CD4-positive, alpha-beta T cell treated with Interleukin-15 for 1 hour (primary cell): ENCODE data around the gene RASSF4.
"Not testable (repeated sequence)": the region's sequence is repeated elsewhere in the genome, so short reads cannot be mapped to it uniquely, and the experiment has no call there.

Experiments used
- DNase-seq: peaks from one replicate; pipeline ENCODE4 v3.0.0-alpha.2; 2020

Gene RASSF4

GRCh38 chr10:45008524-45009161 lies 49.0 kb downstream of the RASSF4 start:
- DNase-seq, result no peak

GRCh38 chr10:45014557-45014956 lies 55.0 kb downstream of the RASSF4 start:
- DNase-seq, result not testable (repeated sequence)

GRCh38 chr10:45015590-45015989 lies 56.0 kb downstream of the RASSF4 start:
- DNase-seq, result no peak

GRCh38 chr10:45023426-45023825 lies 63.8 kb downstream of the RASSF4 start:
- no peak for DNase-seq

GRCh38 chr10:45034301-45034700 lies 74.7 kb downstream of the RASSF4 start:
- no peak for DNase-seq

- DNase-seq, result no peak
These were observed 76.1 kb downstream of the RASSF4 start for GRCh38 chr10:45035673-45036072.

- no peak for DNase-seq
These were observed 81.4 kb downstream of the RASSF4 start for GRCh38 chr10:45040921-45041542.

- DNase-seq, result no peak
These were observed 84.7 kb downstream of the RASSF4 start for GRCh38 chr10:45044290-45044689.
